ENCODE results near the gene CTTN.

The CTTN gene

GRCh38 chr11:70466596-70466995 is 68.3 kb downstream of the CTTN start:
- DNase-seq (ENCODE audit: low read depth): no peak

GRCh38 chr11:70467201-70468085 is 69.1 kb downstream of the CTTN start:
- no peak overlapping the region for H3K4me3 ChIP-seq (ENCODE audit: low read depth, low read length)
- TF ChIP-seq CTCF (IDR thresholded peaks at IDR 0.05; ENCODE audit: insufficient read depth, low read depth, low read length, missing control alignments): peak; percentile 81
- DNase-seq (ENCODE audit: low read depth): peak; percentile 78

More at GRCh38 chr11:70466596-70466995, 68.3 kb downstream of the CTTN start:
- TF ChIP-seq CTCF (IDR thresholded peaks at IDR 0.05; ENCODE audit: insufficient read depth, low read depth, low read length, missing control alignments): no peak
- no peak overlapping the region for H3K4me3 ChIP-seq (ENCODE audit: low read depth, low read length)

- no peak overlapping the region for H3K4me3 ChIP-seq (ENCODE audit: low read depth, low read length)
- no peak for DNase-seq (ENCODE audit: low read depth)
- no peak for TF ChIP-seq CTCF (IDR thresholded peaks at IDR 0.05; ENCODE audit: insufficient read depth, low read depth, low read length, missing control alignments)
These were observed 70.2 kb downstream of the CTTN start for GRCh38 chr11:70468256-70469195.

- TF ChIP-seq CTCF (IDR thresholded peaks at IDR 0.05; ENCODE audit: insufficient read depth, low read depth, low read length, missing control alignments): no peak
- DNase-seq (ENCODE audit: low read depth): peak; percentile 84
- H3K4me3 ChIP-seq (ENCODE audit: low read depth, low read length): no peak overlapping the region
These were observed 71.8 kb downstream of the CTTN start for GRCh38 chr11:70470127-70470526.

GRCh38 chr11:70471254-70471653 is 72.9 kb downstream of the CTTN start:
- peak; percentile 76 for DNase-seq (ENCODE audit: low read depth)
- H3K4me3 ChIP-seq (ENCODE audit: low read depth, low read length): no peak overlapping the region
- peak; percentile 59 for TF ChIP-seq CTCF (IDR thresholded peaks at IDR 0.05; ENCODE audit: insufficient read depth, low read depth, low read length, missing control alignments)

GRCh38 chr11:70472240-70472639 is 73.9 kb downstream of the CTTN start:
- DNase-seq (ENCODE audit: low read depth): no peak
- H3K4me3 ChIP-seq (ENCODE audit: low read depth, low read length): no peak overlapping the region
- no peak for TF ChIP-seq CTCF (IDR thresholded peaks at IDR 0.05; ENCODE audit: insufficient read depth, low read depth, low read length, missing control alignments)

Data from GM12865 (cell line).